Choroid plexus epithelial cell (primary cell): ENCODE measurements around the gene TSSK3.
"Not testable (repeated sequence)": the region's sequence is repeated elsewhere in the genome, so short reads cannot be mapped to it uniquely, and the experiment has no call there.

ENCODE experiments used
- DNase-seq: peaks from one replicate; pipeline ENCODE4 v3.0.0-alpha.2; 2010; ENCODE audit warnings: low read depth
- H3K4me3 ChIP-seq: 2 replicates; pipeline ENCODE4 v1.5.1; 2011; ENCODE audit warnings: low read depth, mild to moderate bottlenecking, control low read depth, low read length, moderate library complexity
- CTCF ChIP-seq: conservative IDR thresholded peaks from 2 replicates; pipeline ENCODE4 v1.5.1; 2011; ENCODE audit warnings: low read depth, mild to moderate bottlenecking, control low read depth, inconsistent platforms, low read length, moderate library complexity

Gene TSSK3

GRCh38 chr1:32392325-32392724 lies 30.0 kb downstream of the TSSK3 start:
- no peak for TF ChIP-seq CTCF
- peak; percentile 51 for DNase-seq
- H3K4me3 ChIP-seq, result no peak overlapping the region

GRCh38 chr1:32393136-32393535 lies 30.8 kb downstream of the TSSK3 start:
- peak overlapping the region; percentile 83 for H3K4me3 ChIP-seq
- no peak for DNase-seq

GRCh38 chr1:32393832-32394140 lies 31.4 kb downstream of the TSSK3 start:
- DNase-seq, result peak; percentile 51
- H3K4me3 ChIP-seq, result peak overlapping the region; percentile 83
- TF ChIP-seq CTCF, result no peak

More at GRCh38 chr1:32393136-32393535, 30.8 kb downstream of the TSSK3 start:
- TF ChIP-seq CTCF, result no peak

- DNase-seq, result peak; percentile 98
- no peak for TF ChIP-seq CTCF
- H3K4me3 ChIP-seq, result peak within 1 kb of the TSS; percentile 83
Observed at GRCh38 chr1:32394141-32394889, 32.0 kb downstream of the TSSK3 start, which contains the start of gene BSDC1. Gene BSDC1 (minus strand): TSS chr1:32394441. CDS start chr1:32394414, 27 bp downstream.

GRCh38 chr1:32394890-32395432 lies 32.6 kb downstream of the TSSK3 start:
- peak; percentile 42 for DNase-seq
- no peak for TF ChIP-seq CTCF
- peak overlapping the region; percentile 83 for H3K4me3 ChIP-seq

- not testable (repeated sequence) for H3K4me3 ChIP-seq, DNase-seq
Observed at GRCh38 chr1:32396524-32396923, 34.2 kb downstream of the TSSK3 start.

- no peak overlapping the region for H3K4me3 ChIP-seq
- DNase-seq, result peak; percentile 29
- TF ChIP-seq CTCF, result no peak
Observed at GRCh38 chr1:32398401-32398800, 36.1 kb downstream of the TSSK3 start.
